OCI-LY1 (cell line): Measurements from ENCODE around the gene MUC3A.
"Not testable (repeated sequence)": the region's sequence is repeated elsewhere in the genome, so short reads cannot be mapped to it uniquely, and the experiment has no call there.

Experiments used
- H2AFZ ChIP-seq: fragments of 200-600 bp; sonication (generic), shearing (Covaris generic); 2 replicates; pipeline ENCODE4 v1.6.0; 2014; ENCODE audit warnings: antibody characterized with exemption, mild to moderate bottlenecking, low read length
- H3F3A ChIP-seq: fragments of 200-600 bp; sonication (generic), shearing (Covaris generic); 2 replicates; pipeline ENCODE4 v1.6.0; 2014; ENCODE audit warnings: mild to moderate bottlenecking, antibody characterized with exemption, low read length, moderate library complexity; ENCODE audit not compliant: insufficient read depth
- H3K27ac ChIP-seq: fragments of 200-600 bp; sonication (generic); 2 replicates; pipeline ENCODE4 v1.5.1; 2014; ENCODE audit warnings: low read length, mixed run types, mild to moderate bottlenecking, low read depth; ENCODE audit not compliant: poor library complexity, severe bottlenecking
- H3K27me3 ChIP-seq: fragments of 200-600 bp; sonication (generic); 2 replicates; pipeline ENCODE4 v1.6.0; 2014; ENCODE audit warnings: antibody characterized with exemption, mild to moderate bottlenecking, low read length, moderate library complexity; ENCODE audit not compliant: insufficient read depth
- H3K36me3 ChIP-seq: fragments of 200-600 bp; sonication (generic); 2 replicates; pipeline ENCODE4 v1.6.1; 2014; ENCODE audit warnings: mild to moderate bottlenecking, antibody characterized with exemption, low read length, moderate library complexity, mixed read lengths; ENCODE audit not compliant: insufficient read depth
- H3K4me1 ChIP-seq: fragments of 200-600 bp; sonication (generic); 2 replicates; pipeline ENCODE4 v1.5.1; 2014; ENCODE audit warnings: mild to moderate bottlenecking, low read length, moderate library complexity; ENCODE audit not compliant: insufficient read depth, severe bottlenecking
- H3K4me2 ChIP-seq: fragments of 200-600 bp; sonication (generic), shearing (Covaris generic); 2 replicates; pipeline ENCODE4 v1.6.1; 2014; ENCODE audit warnings: low read length
- H3K4me3 ChIP-seq: fragments of 200-600 bp; sonication (generic); 2 replicates; pipeline ENCODE4 v1.5.1; 2014; ENCODE audit warnings: low read length, low read depth, mild to moderate bottlenecking, mixed read lengths; ENCODE audit not compliant: poor library complexity, severe bottlenecking
- H3K79me2 ChIP-seq: fragments of 200-600 bp; shearing (Covaris generic); 2 replicates; pipeline ENCODE4 v1.6.1; 2016; ENCODE audit warnings: mixed run types, low read length, mixed read lengths; ENCODE audit not compliant: insufficient read depth
- H3K9ac ChIP-seq: fragments of 200-600 bp; sonication (generic), shearing (Covaris generic); 2 replicates; pipeline ENCODE4 v1.6.1; 2014; ENCODE audit warnings: mild to moderate bottlenecking, low read length, mixed read lengths
- H3K9me2 ChIP-seq: fragments of 200-600 bp; sonication (generic), shearing (Covaris generic); 2 replicates; pipeline ENCODE4 v1.6.1; 2014; ENCODE audit warnings: low read depth, mild to moderate bottlenecking, low read length, mixed read lengths
- H3K9me3 ChIP-seq: fragments of 200-600 bp; shearing (Covaris generic); 2 replicates; pipeline ENCODE4 v1.6.1; 2014; ENCODE audit warnings: low read length, mixed read lengths
- H4K20me1 ChIP-seq: fragments of 200-600 bp; sonication (generic), shearing (Covaris generic); 2 replicates; pipeline ENCODE4 v1.6.0; 2016; ENCODE audit warnings: mild to moderate bottlenecking, low read length; ENCODE audit not compliant: insufficient read depth
- EZH2 ChIP-seq: fragments of 200-600 bp; sonication (generic), shearing (Covaris generic); IDR thresholded peaks from 2 replicates; pipeline ENCODE4 v1.8.0; 2017; ENCODE audit warnings: borderline replicate concordance, mixed run types, mild to moderate bottlenecking, antibody characterized with exemption, low read length, moderate library complexity, mixed read lengths
- TF ChIP-seq, protein P1 (sequence below): fragments of 200-600 bp; sonication (generic), shearing (Covaris generic); IDR thresholded peaks from 2 replicates; pipeline ENCODE4 v1.5.1; 2017; ENCODE audit warnings: mild to moderate bottlenecking, antibody characterized with exemption, low read length, moderate library complexity, mixed read lengths

Gene MUC3A

DNA sequence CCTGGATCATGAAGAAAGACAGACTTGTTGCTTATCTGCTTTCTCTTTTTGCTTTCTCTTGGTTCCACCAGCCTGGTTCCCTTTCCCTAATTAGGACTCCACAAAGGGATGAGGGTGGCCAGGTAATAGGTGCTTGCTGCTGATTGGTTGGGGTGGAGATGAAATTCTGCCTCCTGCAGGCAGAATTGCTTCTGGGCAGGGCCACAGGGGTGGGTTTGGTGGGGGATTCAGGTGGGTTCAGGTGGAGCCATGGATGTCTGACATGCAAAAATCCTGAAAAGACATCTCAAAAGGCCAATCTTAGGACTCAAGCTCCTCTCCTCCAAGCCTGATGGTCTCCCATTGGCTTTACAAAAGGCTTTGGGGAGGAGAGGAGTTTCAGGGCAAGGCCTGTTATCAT, 28.3 kb upstream of the MUC3A start:
- Histone ChIP-seq H3K4me1 (no peaks in the 10 kb centered on the region), H4K20me1 (no peaks in the 10 kb centered on the region), H3K9me2 (no peaks in the 10 kb centered on the region), H3K27me3 (no peaks in the 10 kb centered on the region), H2AFZ (no peak overlapping the region), H3K9me3 (no peaks in the 10 kb centered on the region), H3K27ac (no peak overlapping the region), H3F3A (no peaks in the 10 kb centered on the region), H3K4me2 (no peak overlapping the region), H3K79me2 (no peaks in the 10 kb centered on the region), H3K36me3 (no peaks in the 10 kb centered on the region), H3K9ac (no peak overlapping the region), H3K4me3 (no peak overlapping the region)
- no peak for TF ChIP-seq EZH2
- TF ChIP-seq, protein P1, sequence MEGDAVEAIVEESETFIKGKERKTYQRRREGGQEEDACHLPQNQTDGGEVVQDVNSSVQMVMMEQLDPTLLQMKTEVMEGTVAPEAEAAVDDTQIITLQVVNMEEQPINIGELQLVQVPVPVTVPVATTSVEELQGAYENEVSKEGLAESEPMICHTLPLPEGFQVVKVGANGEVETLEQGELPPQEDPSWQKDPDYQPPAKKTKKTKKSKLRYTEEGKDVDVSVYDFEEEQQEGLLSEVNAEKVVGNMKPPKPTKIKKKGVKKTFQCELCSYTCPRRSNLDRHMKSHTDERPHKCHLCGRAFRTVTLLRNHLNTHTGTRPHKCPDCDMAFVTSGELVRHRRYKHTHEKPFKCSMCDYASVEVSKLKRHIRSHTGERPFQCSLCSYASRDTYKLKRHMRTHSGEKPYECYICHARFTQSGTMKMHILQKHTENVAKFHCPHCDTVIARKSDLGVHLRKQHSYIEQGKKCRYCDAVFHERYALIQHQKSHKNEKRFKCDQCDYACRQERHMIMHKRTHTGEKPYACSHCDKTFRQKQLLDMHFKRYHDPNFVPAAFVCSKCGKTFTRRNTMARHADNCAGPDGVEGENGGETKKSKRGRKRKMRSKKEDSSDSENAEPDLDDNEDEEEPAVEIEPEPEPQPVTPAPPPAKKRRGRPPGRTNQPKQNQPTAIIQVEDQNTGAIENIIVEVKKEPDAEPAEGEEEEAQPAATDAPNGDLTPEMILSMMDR: no peak

DNA sequence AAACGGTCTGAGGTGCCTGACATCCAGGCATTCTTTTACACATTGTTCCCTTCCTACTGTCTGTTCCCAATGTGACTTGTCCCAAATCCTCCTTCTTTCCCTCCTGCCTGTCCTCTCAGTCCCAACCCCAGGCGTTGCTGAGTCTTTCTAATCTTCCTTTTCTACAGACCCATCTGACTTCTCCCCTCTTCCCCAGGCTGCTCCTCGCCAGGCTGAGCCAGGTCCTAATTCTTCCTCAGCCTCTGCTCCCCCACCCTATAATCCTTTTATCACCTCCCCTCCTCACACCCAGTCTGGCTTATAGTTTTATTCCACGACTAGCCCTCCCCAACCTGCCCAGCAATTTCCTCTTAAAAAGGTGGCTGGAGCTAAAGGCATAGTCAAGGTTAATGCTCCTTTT, 25.7 kb upstream of the MUC3A start:
- not testable (repeated sequence) for H3K4me3 ChIP-seq, H2AFZ ChIP-seq, H3K36me3 ChIP-seq, H3K9me2 ChIP-seq, H3K27me3 ChIP-seq, H3K9ac ChIP-seq, H3K4me1 ChIP-seq, H3K79me2 ChIP-seq, H4K20me1 ChIP-seq, H3K9me3 ChIP-seq, H3F3A ChIP-seq, H3K27ac ChIP-seq, H3K4me2 ChIP-seq

DNA sequence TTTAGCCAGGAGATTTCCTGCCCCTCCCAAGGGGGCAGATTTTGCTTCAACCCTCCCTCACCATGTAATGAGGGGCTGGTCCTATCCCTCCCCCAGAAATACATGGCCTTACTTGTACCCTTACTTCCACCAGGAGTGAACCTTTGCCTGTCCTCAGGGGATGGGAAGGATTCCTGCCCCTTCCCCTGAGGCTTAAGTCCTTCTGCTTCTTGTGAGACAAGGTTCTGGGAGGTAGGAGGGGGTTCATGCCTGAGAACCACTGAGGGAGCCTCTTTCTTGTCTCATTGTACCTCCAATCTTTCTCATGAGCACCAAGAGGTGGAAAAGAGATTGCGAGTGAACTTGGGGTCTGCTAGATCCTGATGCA, 19.5 kb upstream of the MUC3A start:
- Histone ChIP-seq H3F3A (no peaks in the 10 kb centered on the region), H3K9me3 (peaks cover 6% of the 10 kb centered on the region), H3K4me2 (no peak overlapping the region), H3K27ac (no peak overlapping the region), H3K4me1 (no peaks in the 10 kb centered on the region), H4K20me1 (no peaks in the 10 kb centered on the region), H2AFZ (no peak overlapping the region), H3K4me3 (no peak overlapping the region), H3K9ac (no peak overlapping the region), H3K36me3 (no peaks in the 10 kb centered on the region), H3K27me3 (peaks cover 17% of the 10 kb centered on the region; the same call in 1 of the 2 replicates), H3K9me2 (no peaks in the 10 kb centered on the region), H3K79me2 (no peaks in the 10 kb centered on the region)
- TF ChIP-seq, protein P1: no peak
- no peak for TF ChIP-seq EZH2

DNA sequence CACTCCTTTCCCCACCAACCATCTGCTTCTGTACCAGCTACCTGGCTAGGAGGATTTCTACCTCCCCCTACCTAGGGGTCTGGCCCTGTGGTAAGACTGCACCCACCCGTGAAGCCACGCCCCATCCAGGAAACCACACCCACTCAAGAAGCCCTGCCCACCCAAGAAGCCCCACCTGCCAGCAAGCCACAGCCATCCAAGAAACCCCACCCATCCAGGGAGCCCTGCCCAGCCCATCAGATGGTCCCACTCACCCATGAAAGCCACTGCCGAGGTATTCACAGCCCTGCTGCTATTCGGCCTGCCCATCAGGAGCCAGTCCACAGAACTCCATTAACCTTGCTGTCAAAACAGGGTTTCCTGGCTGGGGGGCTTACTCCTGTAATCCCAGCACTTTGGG, 15.6 kb upstream of the MUC3A start:
- Histone ChIP-seq H3F3A (no peaks in the 10 kb centered on the region), H3K4me3 (no peak overlapping the region), H3K27me3 (peaks cover 22% of the 10 kb centered on the region; the same call in 1 of the 2 replicates), H3K36me3 (no peaks in the 10 kb centered on the region), H3K9ac (no peak overlapping the region), H3K27ac (no peak overlapping the region), H3K4me2 (no peak overlapping the region), H3K9me3 (peaks cover 6% of the 10 kb centered on the region), H2AFZ (no peak overlapping the region), H3K9me2 (no peaks in the 10 kb centered on the region), H4K20me1 (no peaks in the 10 kb centered on the region), H3K79me2 (no peaks in the 10 kb centered on the region), H3K4me1 (no peaks in the 10 kb centered on the region)
- no peak for TF ChIP-seq EZH2
- TF ChIP-seq, protein P1: no peak

DNA sequence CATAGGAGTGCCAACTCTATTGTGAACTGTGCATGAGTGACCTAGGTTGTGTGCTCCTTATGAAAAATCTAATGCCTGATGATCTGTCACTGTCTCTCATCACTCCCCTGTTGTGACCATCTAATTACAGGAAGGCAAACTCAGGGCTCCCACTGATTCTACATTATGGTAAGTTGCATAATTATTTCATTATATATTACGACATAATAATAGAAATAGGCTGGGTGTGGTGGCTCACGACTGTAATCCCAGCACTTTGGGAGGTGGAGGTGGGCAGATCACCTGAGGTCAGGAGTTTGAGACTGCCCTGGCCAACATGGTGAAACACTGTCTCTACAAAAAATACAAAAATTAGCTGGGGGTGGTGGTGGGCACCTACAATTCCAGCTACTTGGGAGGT, 14.0 kb upstream of the MUC3A start:
- H3K27me3 ChIP-seq: peaks cover 20% of the 10 kb centered on the region
- H3K27ac ChIP-seq, H3F3A ChIP-seq, H4K20me1 ChIP-seq, H2AFZ ChIP-seq, H3K9me2 ChIP-seq, H3K79me2 ChIP-seq, H3K36me3 ChIP-seq, H3K9me3 ChIP-seq, H3K4me3 ChIP-seq, H3K4me1 ChIP-seq, H3K9ac ChIP-seq, H3K4me2 ChIP-seq: not testable (repeated sequence)

DNA sequence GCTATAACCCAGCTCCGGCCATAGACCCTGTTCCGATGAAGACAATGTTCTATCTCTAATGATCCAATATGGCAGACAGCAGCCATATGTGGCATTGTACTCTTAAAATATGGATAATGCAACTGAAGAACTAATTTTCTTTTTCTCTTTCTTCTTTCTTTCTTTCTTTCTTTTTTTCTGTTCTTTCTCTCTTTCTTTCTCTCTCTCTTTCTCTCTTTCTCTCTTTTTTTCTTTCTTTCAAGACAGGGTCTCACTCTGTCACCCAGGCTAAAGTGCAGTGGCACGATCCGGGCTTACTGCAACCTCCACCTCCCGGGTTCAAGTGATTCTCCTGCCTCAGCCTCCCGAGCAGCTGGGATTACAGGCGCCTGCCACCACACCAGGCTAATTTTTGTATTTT, 13.2 kb upstream of the MUC3A start:
- not testable (repeated sequence) for H3K4me3 ChIP-seq, H3K36me3 ChIP-seq, H3K4me1 ChIP-seq, H3K79me2 ChIP-seq, H3K4me2 ChIP-seq, H3K9me2 ChIP-seq, H3K9ac ChIP-seq, H3F3A ChIP-seq, H3K27ac ChIP-seq, H2AFZ ChIP-seq, H4K20me1 ChIP-seq, H3K9me3 ChIP-seq
- H3K27me3 ChIP-seq: peaks cover 20% of the 10 kb centered on the region
